Neural progenitor cell (in vitro differentiated cells): Measurements from ENCODE around the gene SLC35F3.

Experiments
- CTCF ChIP-seq: fragments of 200-600 bp; sonication (generic); IDR thresholded peaks from 2 replicates; pipeline ENCODE4 v1.5.1; 2017; ENCODE audit warnings: antibody characterized with exemption, mild to moderate bottlenecking
- EZH2phosphoT487 ChIP-seq: fragments of 200-600 bp; sonication (generic); IDR thresholded peaks from 2 replicates; pipeline ENCODE4 v1.6.1; 2017; ENCODE audit warnings: antibody characterized with exemption

GRCh38 chr1:233864578-233864977, 39.9 kb upstream of the SLC35F3 start:
- TF ChIP-seq CTCF = no peak
- no peak for TF ChIP-seq EZH2phosphoT487
